Measurements from ENCODE around the gene NUMB.
"Not testable (repeated sequence)": the region's sequence is repeated elsewhere in the genome, so short reads cannot be mapped to it uniquely, and the experiment has no call there.

The NUMB gene

GRCh38 chr14:73392329-73393257 is 65.8 kb downstream of the NUMB start:
- no peaks in the 10 kb centered on the region for H3K4me1 ChIP-seq (ENCODE audit: control insufficient read depth in 2 of 2, insufficient read depth in 2 of 2, low read length in 2 of 2)

GRCh38 chr14:73387860-73388259 is 70.5 kb downstream of the NUMB start:
- not testable (repeated sequence) for H3K27me3 ChIP-seq (ENCODE audit: control insufficient read depth in 2 of 2, insufficient read depth in 2 of 2, low read length in 2 of 2); H3K9me3 ChIP-seq (ENCODE audit: control insufficient read depth in 2 of 2, low read length in 2 of 2); H3K27ac ChIP-seq (ENCODE audit: low read depth in 2 of 2, low read length in 2 of 2); H3K9ac ChIP-seq (ENCODE audit: low read depth in 1 of 2, low read length in 2 of 2); H3K4me3 ChIP-seq (ENCODE audit: low read length in 2 of 2); H3K4me1 ChIP-seq (ENCODE audit: control insufficient read depth in 2 of 2, insufficient read depth in 2 of 2, low read length in 2 of 2); H3K36me3 ChIP-seq (ENCODE audit: control insufficient read depth in 2 of 2, insufficient read depth in 2 of 2, low read length in 2 of 2)

More at GRCh38 chr14:73392329-73393257, 65.8 kb downstream of the NUMB start:
- Histone ChIP-seq H3K27ac (ENCODE audit: low read depth in 2 of 2, low read length in 2 of 2) (no peak overlapping the region), H3K4me3 (ENCODE audit: low read length in 2 of 2) (no peak overlapping the region), H3K36me3 (ENCODE audit: control insufficient read depth in 2 of 2, insufficient read depth in 2 of 2, low read length in 2 of 2) (no peaks in the 10 kb centered on the region), H3K9ac (ENCODE audit: low read depth in 1 of 2, low read length in 2 of 2) (no peak overlapping the region), H3K9me3 (ENCODE audit: control insufficient read depth in 2 of 2, low read length in 2 of 2) (no peaks in the 10 kb centered on the region), H3K27me3 (ENCODE audit: control insufficient read depth in 2 of 2, insufficient read depth in 2 of 2, low read length in 2 of 2) (no peaks in the 10 kb centered on the region)

GRCh38 chr14:73386342-73386741 is 72.0 kb downstream of the NUMB start:
- H3K9me3 ChIP-seq (ENCODE audit: control insufficient read depth in 2 of 2, low read length in 2 of 2) = no peaks in the 10 kb centered on the region
- H3K4me3 ChIP-seq (ENCODE audit: low read length in 2 of 2) = no peak overlapping the region
- H3K9ac ChIP-seq (ENCODE audit: low read depth in 1 of 2, low read length in 2 of 2) = no peak overlapping the region
- H3K27me3 ChIP-seq (ENCODE audit: control insufficient read depth in 2 of 2, insufficient read depth in 2 of 2, low read length in 2 of 2) = no peaks in the 10 kb centered on the region
- H3K36me3 ChIP-seq (ENCODE audit: control insufficient read depth in 2 of 2, insufficient read depth in 2 of 2, low read length in 2 of 2) = no peaks in the 10 kb centered on the region
- no peaks in the 10 kb centered on the region for H3K4me1 ChIP-seq (ENCODE audit: control insufficient read depth in 2 of 2, insufficient read depth in 2 of 2, low read length in 2 of 2)
- no peak overlapping the region for H3K27ac ChIP-seq (ENCODE audit: low read depth in 2 of 2, low read length in 2 of 2)

GRCh38 chr14:73385021-73385420 is 73.3 kb downstream of the NUMB start:
- not testable (repeated sequence) for H3K4me3 ChIP-seq (ENCODE audit: low read length in 2 of 2); H3K27me3 ChIP-seq (ENCODE audit: control insufficient read depth in 2 of 2, insufficient read depth in 2 of 2, low read length in 2 of 2); H3K27ac ChIP-seq (ENCODE audit: low read depth in 2 of 2, low read length in 2 of 2); H3K9ac ChIP-seq (ENCODE audit: low read depth in 1 of 2, low read length in 2 of 2); H3K4me1 ChIP-seq (ENCODE audit: control insufficient read depth in 2 of 2, insufficient read depth in 2 of 2, low read length in 2 of 2); H3K9me3 ChIP-seq (ENCODE audit: control insufficient read depth in 2 of 2, low read length in 2 of 2); H3K36me3 ChIP-seq (ENCODE audit: control insufficient read depth in 2 of 2, insufficient read depth in 2 of 2, low read length in 2 of 2)

- Histone ChIP-seq H3K9me3 (ENCODE audit: control insufficient read depth in 2 of 2, low read length in 2 of 2) (no peaks in the 10 kb centered on the region), H3K4me1 (ENCODE audit: control insufficient read depth in 2 of 2, insufficient read depth in 2 of 2, low read length in 2 of 2) (no peaks in the 10 kb centered on the region), H3K4me3 (ENCODE audit: low read length in 2 of 2) (no peak overlapping the region), H3K27me3 (ENCODE audit: control insufficient read depth in 2 of 2, insufficient read depth in 2 of 2, low read length in 2 of 2) (no peaks in the 10 kb centered on the region), H3K36me3 (ENCODE audit: control insufficient read depth in 2 of 2, insufficient read depth in 2 of 2, low read length in 2 of 2) (no peaks in the 10 kb centered on the region), H3K9ac (ENCODE audit: low read depth in 1 of 2, low read length in 2 of 2) (no peak overlapping the region), H3K27ac (ENCODE audit: low read depth in 2 of 2, low read length in 2 of 2) (no peak overlapping the region)
Observed at GRCh38 chr14:73383356-73383755, 75.0 kb downstream of the NUMB start.

- Histone ChIP-seq H3K27ac (ENCODE audit: low read depth in 2 of 2, low read length in 2 of 2) (no peak overlapping the region), H3K36me3 (ENCODE audit: control insufficient read depth in 2 of 2, insufficient read depth in 2 of 2, low read length in 2 of 2) (no peaks in the 10 kb centered on the region), H3K4me3 (ENCODE audit: low read length in 2 of 2) (no peak overlapping the region), H3K9me3 (ENCODE audit: control insufficient read depth in 2 of 2, low read length in 2 of 2) (no peaks in the 10 kb centered on the region), H3K9ac (ENCODE audit: low read depth in 1 of 2, low read length in 2 of 2) (no peak overlapping the region), H3K27me3 (ENCODE audit: control insufficient read depth in 2 of 2, insufficient read depth in 2 of 2, low read length in 2 of 2) (no peaks in the 10 kb centered on the region), H3K4me1 (ENCODE audit: control insufficient read depth in 2 of 2, insufficient read depth in 2 of 2, low read length in 2 of 2) (no peaks in the 10 kb centered on the region)
Observed at GRCh38 chr14:73381380-73382013, 76.8 kb downstream of the NUMB start.

GRCh38 chr14:73376585-73376984 is 81.8 kb downstream of the NUMB start:
- H3K4me3 ChIP-seq (ENCODE audit: low read length in 2 of 2) = no peak overlapping the region

GRCh38 chr14:73375861-73376260 is 82.5 kb downstream of the NUMB start:
- H3K9me3 ChIP-seq (ENCODE audit: control insufficient read depth in 2 of 2, low read length in 2 of 2) = no peaks in the 10 kb centered on the region
- peaks cover 0 to 3% of the 10 kb centered on the region in 2 donors for H3K36me3 ChIP-seq (ENCODE audit: control insufficient read depth in 2 of 2, insufficient read depth in 2 of 2, low read length in 2 of 2)
- no peaks in the 10 kb centered on the region for H3K27me3 ChIP-seq (ENCODE audit: control insufficient read depth in 2 of 2, insufficient read depth in 2 of 2, low read length in 2 of 2)
- H3K9ac ChIP-seq (ENCODE audit: low read depth in 1 of 2, low read length in 2 of 2) = no peak overlapping the region
- H3K4me1 ChIP-seq (ENCODE audit: control insufficient read depth in 2 of 2, insufficient read depth in 2 of 2, low read length in 2 of 2) = no peaks in the 10 kb centered on the region
- H3K27ac ChIP-seq (ENCODE audit: low read depth in 2 of 2, low read length in 2 of 2) = no peak overlapping the region
- H3K4me3 ChIP-seq (ENCODE audit: low read length in 2 of 2) = no peak overlapping the region

More at GRCh38 chr14:73376585-73376984, 81.8 kb downstream of the NUMB start:
- Histone ChIP-seq H3K4me1 (ENCODE audit: control insufficient read depth in 2 of 2, insufficient read depth in 2 of 2, low read length in 2 of 2) (no peaks in the 10 kb centered on the region), H3K9me3 (ENCODE audit: control insufficient read depth in 2 of 2, low read length in 2 of 2) (no peaks in the 10 kb centered on the region), H3K27ac (ENCODE audit: low read depth in 2 of 2, low read length in 2 of 2) (no peak overlapping the region), H3K9ac (ENCODE audit: low read depth in 1 of 2, low read length in 2 of 2) (no peak overlapping the region), H3K27me3 (ENCODE audit: control insufficient read depth in 2 of 2, insufficient read depth in 2 of 2, low read length in 2 of 2) (no peaks in the 10 kb centered on the region), H3K36me3 (ENCODE audit: control insufficient read depth in 2 of 2, insufficient read depth in 2 of 2, low read length in 2 of 2) (peaks cover 0 to under 1% of the 10 kb centered on the region in 2 donors)

GRCh38 chr14:73374218-73374617 is 84.1 kb downstream of the NUMB start:
- Histone ChIP-seq H3K27me3 (ENCODE audit: control insufficient read depth in 2 of 2, insufficient read depth in 2 of 2, low read length in 2 of 2) (no peaks in the 10 kb centered on the region), H3K4me1 (ENCODE audit: control insufficient read depth in 2 of 2, insufficient read depth in 2 of 2, low read length in 2 of 2) (no peaks in the 10 kb centered on the region), H3K36me3 (ENCODE audit: control insufficient read depth in 2 of 2, insufficient read depth in 2 of 2, low read length in 2 of 2) (peaks cover 0 to 3% of the 10 kb centered on the region in 2 donors), H3K9ac (ENCODE audit: low read depth in 1 of 2, low read length in 2 of 2) (no peak overlapping the region), H3K9me3 (ENCODE audit: control insufficient read depth in 2 of 2, low read length in 2 of 2) (no peaks in the 10 kb centered on the region), H3K27ac (ENCODE audit: low read depth in 2 of 2, low read length in 2 of 2) (no peak overlapping the region), H3K4me3 (ENCODE audit: low read length in 2 of 2) (no peak overlapping the region)

- Histone ChIP-seq H3K4me3 (ENCODE audit: low read length in 2 of 2) (no peak overlapping the region), H3K9me3 (ENCODE audit: control insufficient read depth in 2 of 2, low read length in 2 of 2) (no peaks in the 10 kb centered on the region), H3K9ac (ENCODE audit: low read depth in 1 of 2, low read length in 2 of 2) (no peak overlapping the region), H3K4me1 (ENCODE audit: control insufficient read depth in 2 of 2, insufficient read depth in 2 of 2, low read length in 2 of 2) (no peaks in the 10 kb centered on the region), H3K36me3 (ENCODE audit: control insufficient read depth in 2 of 2, insufficient read depth in 2 of 2, low read length in 2 of 2) (peaks cover 0 to 3% of the 10 kb centered on the region in 2 donors), H3K27ac (ENCODE audit: low read depth in 2 of 2, low read length in 2 of 2) (no peak overlapping the region), H3K27me3 (ENCODE audit: control insufficient read depth in 2 of 2, insufficient read depth in 2 of 2, low read length in 2 of 2) (no peaks in the 10 kb centered on the region)
Observed at GRCh38 chr14:73372529-73372928, 85.8 kb downstream of the NUMB start.

Data from mucosa of rectum (tissue), 2 donors.